Myocyte (in vitro differentiated cells): ENCODE measurements around the gene DNAH6. TPM values are rescaled to one million over a fixed set of nuclear protein-coding genes. Genes with fewer than 3 reads are reported as not detected.

Experiments used
- DNase-seq: peaks from one replicate; pipeline ENCODE4 v3.0.0-alpha.2; 2012; ENCODE audit warnings: low read depth
- total RNA-seq: library from RNA; depleted of rRNA; stranded (reverse); fragments of >200 nt; gene quantifications from 2 replicates; pipeline ENCODE4 v1.2.3, GENCODE V29; 2014

Gene DNAH6
- total RNA-seq, 1 donor from 2014 or later = 0.03 TPM

DNA sequence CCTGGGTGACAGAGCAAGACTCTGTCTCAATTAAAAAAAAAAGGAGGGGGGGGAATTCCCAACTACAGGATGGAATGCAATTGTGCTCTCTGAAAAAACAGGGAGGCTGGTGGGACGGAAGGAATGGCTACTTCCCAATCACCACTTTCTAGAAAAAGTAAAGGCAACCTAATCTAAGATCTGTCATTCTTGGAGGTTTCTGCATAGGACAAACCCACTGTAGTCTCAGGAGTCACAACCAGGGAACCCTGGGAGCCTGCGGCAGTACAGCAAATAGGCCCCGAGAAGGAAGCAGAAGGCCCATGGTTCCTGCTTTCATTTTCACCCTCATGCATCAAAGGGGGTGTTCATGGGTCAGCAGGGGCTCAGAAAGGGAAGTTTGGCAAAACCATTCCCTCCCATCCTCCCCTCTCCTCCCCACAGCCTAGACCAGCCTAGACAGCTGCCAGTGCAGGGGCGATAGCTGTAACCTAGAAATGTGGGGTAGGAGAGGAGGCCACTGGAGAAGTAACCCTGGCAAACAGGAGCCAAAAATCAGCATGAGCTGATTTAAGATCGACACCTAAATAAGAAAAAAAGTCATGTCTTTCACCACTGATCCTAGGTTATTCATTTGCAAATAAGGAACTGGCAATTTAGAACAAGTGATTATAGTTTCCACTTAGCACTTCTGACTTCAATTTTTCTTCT, 316.6 kb downstream of the DNAH6 start:
- DNase-seq = no peak

DNA sequence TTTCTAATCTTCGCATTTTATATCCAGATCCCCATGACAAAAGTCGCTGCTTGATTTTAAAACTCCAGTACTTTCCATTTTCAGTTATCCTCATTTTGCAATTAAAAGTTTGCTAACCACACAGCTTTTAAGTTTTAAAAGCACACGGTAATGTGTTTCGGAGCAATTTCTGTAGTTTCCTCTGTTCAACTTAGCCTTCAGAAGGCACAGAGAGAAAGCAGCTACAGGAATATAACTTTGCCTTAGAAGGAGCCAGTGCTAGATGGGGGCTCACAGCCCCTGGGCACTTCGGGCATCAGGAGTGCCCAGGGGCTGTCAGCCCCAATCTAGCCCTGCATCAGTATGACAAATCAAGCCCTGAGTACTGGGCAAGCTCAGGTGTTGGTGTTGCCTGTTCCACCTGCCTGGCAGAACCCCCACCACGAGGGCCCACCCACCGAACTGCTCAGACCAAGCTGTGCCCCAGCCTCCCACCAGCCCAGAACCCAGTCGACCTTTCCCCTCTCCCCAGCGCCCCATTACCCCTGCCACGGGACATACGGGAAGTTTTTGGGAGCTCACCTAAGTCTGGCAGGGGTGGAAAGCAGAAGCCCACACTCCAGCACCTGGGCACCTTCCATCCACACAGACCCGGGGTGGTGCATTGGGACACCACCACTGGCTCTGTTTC, 317.3 kb downstream of the DNAH6 start:
- no peak for DNase-seq

DNA sequence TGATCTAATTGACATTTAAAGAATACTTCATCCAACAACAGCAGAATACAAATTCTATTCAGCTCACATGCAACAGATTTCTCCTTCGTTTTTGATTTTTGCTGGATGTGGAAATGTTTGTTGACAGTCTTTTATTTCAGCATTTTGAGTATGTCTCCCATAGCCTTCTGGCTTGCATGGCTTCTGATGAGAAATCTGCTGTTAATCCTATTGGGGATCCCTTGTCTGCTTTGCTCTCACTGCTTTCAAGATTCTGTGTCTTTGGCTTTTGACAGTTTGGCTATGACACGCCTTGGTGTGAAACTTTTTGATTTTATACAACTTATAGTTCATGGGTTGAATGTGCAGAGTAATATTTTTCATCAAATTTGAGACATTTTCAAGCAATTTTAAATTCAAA, 319.9 kb downstream of the DNAH6 start:
- DNase-seq = no peak

DNA sequence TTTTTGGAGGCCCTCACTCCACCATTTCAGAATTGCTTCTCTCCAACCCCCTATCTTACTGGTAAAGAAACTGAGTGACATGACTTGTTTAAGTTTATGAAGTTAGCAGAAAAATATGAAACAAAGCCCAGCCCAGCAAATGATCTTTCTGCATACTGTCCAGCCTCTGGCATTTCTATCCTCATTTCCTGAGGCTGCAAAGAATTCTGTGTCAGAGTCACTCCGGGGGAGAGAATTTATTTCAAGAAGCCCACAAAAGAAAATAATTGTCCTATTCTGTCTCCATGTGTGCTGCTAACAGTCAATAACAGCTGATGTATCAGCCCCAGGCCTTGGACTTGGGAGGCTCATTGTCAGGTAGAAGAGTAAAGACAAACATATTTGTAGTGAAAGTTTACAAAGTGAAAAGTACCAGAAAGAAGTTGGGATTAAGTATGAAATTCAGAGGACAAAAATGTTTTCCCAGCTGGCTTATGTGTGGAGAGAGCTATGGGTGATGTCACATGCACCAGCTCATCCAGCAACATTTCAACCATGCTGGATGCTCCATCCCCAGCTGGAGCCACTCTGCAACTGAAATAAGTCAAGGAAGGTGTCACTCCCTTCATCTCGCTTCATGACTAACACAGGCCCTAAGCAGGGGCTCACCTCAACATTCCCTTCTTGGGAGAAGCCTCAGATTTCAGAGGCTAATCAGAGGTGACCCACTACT, 322.3 kb downstream of the DNAH6 start:
- DNase-seq = peak; percentile 8

DNA sequence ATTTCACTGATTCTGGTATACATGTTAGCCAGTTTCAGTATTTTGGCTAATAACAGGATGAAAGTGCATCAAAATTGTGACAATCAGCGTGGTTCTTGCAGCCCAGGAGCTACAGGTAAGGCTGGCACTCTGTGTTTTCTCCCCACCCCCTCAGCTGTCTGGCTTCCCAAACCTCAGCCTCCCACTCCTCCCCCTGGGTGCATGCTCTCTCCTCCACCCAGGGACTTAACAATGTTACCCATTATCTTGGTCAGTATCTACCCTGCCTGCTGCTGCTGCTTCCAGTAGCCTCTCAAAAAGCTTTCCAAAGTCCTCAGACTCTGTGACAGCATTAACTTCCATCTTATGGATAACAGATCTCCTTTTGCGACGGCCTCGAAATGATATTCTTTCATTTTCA, 323.6 kb downstream of the DNAH6 start:
- DNase-seq = no peak

DNA sequence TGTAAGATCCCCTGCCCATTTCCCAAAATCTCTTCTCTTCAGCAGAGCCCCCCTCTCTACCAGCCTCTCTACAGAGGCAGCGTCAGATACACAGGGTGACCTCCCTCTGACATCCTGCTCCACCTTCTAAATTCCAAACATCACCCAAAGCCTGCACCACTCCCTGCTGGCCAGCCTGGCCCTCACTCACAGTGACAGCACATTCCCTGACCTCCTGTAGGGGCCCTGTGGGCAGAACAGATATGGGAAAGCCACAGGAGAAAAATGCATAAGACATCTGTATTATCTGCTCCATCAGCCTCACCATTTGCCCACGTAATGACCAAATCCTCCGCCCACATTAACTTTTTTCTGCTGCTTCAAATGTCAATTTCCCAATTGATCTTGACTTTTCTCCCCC, 324.0 kb downstream of the DNAH6 start:
- DNase-seq = no peak

DNA sequence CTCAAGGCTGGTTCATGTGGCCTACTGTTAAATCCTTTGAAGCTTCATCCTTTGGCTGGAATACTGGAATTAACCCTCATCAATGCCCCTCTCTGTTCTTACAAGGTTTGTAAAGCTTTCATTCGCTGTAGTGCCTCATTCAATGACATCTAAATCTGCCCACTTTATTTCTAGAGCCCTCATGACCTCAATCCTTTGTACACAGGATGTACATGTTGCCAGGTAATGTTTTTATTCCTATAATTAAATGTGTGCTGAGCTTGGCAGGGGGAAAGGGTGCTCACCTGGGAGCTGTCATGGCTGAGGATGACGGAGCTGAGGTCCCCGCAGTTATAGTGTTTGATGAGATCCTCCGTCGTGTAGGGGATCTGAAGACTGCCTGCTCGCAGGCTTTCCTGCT, 325.3 kb downstream of the DNAH6 start:
- DNase-seq = no peak

DNA sequence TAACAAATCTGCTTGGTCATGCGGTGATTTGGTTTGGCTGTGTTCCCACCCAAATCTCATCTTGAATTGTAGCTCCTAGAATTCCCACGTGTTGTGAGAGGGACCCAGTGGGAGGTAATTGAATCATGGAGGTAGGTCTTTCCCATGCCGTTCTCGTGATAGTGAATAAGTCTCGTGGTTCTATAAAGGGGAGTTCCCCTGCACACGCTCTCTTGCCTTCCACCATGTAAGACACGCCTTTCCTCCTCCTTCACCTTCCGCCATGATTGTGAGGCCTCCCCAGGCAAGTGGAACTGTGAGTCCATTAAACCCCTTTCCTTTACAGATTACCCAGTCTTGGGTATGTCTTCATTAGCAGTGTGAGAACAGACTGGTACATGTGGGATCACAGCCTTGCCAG, 327.8 kb downstream of the DNAH6 start:
- DNase-seq = no peak

DNA sequence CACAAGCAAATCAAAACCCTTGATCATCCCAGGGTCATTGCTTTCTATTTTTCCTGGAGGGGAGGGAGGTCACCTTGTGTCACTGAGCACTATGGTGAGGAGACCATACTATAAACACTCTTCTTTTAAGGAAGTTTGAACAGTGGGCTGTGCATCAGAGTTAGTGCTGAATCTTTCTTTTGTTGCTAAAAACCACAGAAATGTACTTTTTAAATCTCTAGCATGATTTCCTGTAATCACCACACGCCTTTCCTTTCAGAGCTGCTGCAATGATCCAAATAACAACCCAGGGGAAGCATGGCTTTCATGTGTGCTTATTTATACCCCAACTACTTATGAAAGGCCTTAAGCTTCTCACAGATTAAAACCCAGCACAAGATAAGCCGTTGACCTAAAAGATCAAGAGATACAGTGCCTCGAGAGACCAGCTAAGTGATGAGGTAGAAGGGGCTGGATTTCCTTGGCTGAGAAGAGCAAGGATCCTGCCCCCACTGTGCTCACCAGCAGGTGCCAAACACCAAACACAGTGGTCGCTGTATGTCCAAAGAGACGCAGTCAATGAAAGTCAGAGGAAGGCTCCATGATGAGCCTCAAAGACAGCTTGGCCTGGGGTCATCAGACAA, 329.9 kb downstream of the DNAH6 start:
- DNase-seq = peak; percentile 14

DNA sequence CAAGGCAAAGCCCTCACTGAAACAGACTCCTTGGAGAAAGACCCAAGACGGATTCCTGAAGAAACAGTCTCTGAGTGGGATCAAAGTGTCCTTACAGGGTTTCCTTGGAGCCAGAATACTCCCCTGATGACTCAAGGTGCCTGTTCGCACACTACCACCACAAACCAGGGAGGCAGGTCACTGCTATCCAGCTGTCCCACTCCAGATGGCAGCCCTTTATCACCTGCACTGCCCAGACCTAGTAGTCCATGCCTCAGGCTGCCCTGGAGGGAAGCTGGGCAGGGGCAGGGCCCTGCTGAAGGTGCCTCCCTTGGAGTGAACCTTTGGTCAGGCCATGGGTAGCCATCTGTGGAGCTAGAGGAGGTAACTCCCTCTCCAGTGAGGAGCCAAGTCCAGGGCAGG, 330.4 kb downstream of the DNAH6 start:
- peak; percentile 26 for DNase-seq

DNA sequence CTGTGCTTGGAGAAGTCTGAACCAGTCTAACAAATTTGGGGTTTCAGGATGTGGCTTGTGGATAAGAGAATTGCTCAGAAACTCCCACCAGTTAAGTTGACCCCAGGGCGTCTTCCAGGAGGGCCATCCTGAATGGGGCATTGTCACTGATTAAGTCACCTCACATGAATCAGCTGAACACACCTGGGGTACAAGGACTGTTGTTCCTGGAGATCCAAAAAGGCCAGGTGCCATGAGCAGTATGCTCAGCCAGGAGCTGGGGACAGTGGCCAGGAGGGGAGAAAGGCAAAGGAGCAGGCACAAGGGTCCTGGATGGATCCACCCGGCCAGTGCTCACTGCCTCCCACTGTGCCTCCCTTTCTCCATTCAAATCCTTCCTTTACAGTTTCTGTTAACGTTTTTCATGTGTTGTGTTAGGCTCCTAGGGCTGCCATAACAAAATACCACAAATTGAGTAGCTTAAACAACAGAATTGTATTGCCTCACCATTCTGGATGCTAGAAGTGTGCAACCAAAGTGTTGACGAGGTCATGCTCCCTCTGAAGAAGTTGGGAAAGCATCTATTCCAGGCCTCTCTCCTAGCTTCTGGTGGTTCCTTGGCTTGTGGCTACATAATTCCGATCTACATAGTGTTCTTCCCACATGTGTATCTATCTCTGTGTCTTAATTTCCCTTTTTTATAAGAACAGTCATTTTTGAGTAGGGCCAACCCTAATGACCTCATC, 331.2 kb downstream of the DNAH6 start:
- DNase-seq = no peak

DNA sequence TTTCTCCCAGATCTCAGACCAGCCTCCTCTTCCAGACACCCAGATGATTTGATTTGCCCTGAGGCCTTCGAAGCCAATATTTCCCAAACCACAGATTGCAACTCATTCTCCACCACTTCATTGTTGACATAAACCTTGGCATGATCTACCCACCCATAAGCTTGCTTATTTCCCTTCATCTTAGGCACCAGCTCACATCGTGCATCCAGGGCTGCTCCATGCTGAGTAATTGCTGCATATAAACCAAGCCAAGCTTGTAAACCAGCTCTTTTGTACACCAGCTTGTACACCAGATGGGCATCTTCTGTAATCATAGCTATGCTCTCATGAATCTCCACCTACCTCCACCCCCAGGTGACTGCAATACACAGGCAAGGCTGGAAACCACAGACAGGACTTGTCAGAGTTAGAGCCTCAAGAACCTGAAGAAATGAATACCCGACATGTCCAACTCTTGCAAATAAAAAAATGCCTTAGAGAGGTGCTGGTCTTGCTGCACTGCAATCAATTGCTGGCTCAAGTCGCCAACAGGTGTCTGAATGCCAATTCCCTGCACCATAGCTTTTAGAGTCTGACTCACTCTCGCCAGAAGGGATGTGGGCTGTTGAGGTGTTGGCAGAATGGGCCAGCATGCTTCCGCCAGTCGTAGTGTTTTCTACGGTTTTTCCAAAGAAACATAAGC, 333.1 kb downstream of the DNAH6 start:
- DNase-seq = no peak

DNA sequence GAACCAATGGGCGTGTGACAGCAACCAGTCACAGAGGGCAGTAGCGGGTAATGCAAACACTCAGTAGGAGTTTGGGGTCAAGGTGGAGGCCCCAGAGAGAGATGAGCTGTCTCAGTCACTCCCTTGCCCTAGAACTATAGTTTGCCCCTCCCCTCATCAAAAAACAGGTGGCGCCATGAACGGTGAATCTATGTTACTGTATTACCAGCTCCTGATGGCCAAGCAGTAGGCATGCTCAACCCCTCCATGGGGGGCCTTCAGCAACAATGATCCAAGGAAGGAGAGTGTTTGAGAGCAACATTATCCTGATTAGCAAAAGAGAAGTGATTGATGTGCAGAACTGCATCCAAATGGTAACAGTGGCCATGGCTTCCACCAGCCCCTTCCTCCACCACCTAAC, 334.2 kb downstream of the DNAH6 start:
- no peak for DNase-seq

DNA sequence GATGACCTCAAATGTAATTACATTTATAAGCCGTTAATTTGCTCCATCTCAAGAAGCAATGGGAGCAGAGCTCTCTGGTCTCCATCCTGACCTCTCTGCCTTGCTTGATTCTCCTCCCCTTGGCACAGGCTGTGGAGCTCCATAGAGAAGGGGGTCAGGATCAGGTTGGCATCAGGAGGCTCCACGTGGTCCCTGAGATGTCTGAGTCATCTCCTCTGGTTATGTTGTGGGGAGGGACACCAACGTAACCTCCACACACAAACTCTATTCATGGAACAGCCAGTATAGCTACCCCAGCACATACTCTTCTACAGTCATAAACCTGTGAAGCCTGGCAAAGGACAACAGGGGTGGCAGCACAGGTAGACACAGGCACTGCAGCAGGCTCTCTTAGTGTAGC, 335.6 kb downstream of the DNAH6 start:
- DNase-seq = no peak

DNA sequence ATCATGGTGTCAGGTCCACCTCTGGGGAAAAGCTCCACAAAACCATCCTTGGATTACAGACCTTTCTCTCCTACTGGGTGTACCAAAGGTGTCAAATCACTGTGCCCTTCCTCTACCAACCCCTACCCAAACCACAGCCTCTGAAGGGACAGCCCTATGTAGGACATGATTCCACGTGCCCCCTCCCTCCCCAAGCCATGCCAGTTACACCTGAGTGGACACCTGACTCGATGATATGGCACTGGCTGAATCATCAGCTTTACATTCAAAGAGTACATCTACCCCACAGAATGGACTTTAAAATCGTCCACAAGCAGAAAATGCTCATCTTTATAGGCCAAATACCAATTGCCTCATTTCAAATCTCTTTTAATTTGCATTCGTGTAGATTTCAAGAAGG, 338.6 kb downstream of the DNAH6 start:
- DNase-seq = no peak

DNA sequence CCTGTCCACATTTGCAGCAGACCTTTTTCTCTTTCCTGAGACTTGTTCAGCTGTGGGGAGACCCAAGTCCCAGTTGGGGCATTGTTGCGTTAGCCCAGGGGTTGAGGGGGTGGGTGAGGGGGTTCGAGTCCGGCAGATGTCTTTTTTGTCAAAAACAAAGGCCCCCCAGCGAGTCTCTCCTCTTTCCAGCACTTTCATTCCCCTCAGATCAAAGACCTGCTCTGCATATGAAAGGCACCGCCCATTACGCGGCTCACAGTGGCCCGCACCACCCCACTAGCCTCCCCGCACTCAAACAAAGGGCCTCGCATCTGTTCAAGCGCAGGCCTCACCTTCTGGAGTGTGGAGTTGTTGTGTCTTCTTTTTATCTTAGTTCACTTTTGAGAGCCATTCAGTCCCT, 339.4 kb downstream of the DNAH6 start:
- no peak for DNase-seq

DNA sequence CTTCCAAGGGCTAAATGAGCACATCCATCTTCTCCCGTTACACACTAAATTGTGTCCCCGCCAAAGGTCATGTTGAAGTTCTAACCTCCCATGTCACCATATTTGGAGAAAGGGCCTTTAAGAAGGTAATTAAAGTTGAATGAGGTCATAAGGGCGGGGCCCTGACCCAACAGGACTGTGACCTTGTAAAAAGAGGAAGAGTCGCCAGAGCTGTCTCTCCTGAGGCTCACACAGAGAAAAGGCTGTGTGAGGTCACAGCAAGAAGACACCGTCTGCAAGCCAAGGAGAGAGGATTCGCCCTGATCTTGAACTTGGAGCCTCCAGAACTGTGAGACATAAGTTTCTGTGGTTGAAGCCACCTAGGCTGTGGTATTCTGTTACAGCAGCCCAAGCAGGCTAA, 340.5 kb downstream of the DNAH6 start:
- no peak for DNase-seq

DNA sequence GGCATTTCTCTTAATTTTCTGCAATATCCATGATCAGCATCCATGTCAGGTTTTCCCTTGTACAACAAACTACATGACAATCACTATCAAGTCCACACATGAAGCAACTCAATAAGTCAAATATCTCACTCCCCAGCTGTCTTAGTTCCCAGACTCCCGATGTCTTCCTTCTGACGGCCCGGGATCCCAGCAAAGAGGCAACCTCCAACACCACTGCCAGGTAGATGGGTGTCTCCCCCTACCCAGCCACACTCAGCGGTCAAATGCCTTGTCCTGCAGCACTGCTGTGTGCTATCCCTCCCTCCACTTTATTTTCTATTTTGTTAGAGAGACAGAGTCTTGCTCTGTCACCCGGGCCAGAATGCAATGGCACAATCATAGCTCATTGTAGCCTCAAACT, 341.3 kb downstream of the DNAH6 start:
- DNase-seq = no peak

DNA sequence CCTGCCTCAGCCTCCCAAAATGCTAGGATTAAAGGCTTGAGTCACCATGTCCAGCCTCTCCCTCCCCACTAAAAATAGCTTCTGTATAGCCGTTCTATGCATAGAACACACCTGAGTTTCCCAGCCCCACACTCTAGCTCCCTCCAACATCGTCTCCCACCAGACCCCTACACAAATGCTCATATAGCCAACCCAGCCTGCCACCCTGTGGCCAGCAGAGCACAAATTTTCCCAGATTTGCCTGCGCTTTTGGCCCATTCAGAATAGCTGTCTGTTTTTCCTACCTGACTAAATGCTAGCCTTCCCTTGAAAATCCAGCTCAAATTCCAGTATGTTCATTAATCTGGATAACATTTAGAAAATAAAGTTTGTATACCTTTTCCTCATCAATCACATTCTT, 341.8 kb downstream of the DNAH6 start:
- no peak for DNase-seq

DNA sequence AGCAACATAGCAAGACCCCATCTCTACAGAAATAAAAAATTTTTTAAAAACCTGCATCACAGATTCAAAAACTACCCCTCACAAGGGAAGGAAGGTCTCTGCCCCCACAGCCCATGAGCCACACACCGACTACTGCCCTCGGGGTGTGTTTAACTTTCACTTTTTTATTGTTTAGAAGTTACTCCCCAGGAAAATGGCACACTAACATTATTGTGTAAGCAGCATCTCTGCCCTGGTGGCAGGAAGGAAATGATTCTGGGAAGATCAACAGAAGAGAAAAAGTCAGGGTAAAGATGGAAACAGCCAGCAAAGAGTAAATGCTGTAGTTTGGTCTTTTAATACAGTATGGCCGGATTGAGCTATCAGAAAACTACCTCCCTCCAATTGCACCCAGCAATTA, 342.6 kb downstream of the DNAH6 start:
- no peak for DNase-seq

DNA sequence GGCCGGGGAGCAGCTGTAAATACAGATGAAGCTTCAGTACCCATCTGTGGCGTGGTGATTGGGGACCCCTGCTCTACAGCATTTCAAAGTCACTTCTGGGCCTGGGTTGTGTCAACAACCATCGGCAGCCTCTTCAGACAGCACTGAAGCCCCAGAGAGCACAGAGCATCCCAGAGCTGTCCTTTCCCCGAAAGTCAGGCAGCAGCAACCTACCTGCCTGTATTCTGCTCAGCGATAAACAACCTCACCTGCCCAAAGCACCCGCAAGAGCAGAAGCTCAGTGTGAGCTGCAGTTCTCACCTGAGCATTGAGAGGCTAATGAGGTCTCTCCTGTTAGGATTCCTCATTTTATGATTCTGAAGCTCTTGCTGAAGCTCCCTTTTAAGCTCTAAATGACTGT, 345.2 kb downstream of the DNAH6 start:
- DNase-seq = no peak
